Fibroblast of mammary gland (primary cell): ENCODE results near the gene FGF9.

Source experiments
- DNase-seq: peaks from one replicate; pipeline ENCODE4 v3.0.0-alpha.2; 2010; ENCODE audit warnings: low read depth
- H3K4me3 ChIP-seq: 2 replicates; pipeline ENCODE4 v1.5.1; 2011; ENCODE audit warnings: low read depth, mild to moderate bottlenecking, low read length, moderate library complexity; ENCODE audit not compliant: control insufficient read depth
- CTCF ChIP-seq: conservative IDR thresholded peaks from 2 replicates; pipeline ENCODE4 v1.5.1; 2011; ENCODE audit warnings: low read depth, low read length, inconsistent platforms; ENCODE audit not compliant: control insufficient read depth, insufficient read depth

Gene FGF9

DNA sequence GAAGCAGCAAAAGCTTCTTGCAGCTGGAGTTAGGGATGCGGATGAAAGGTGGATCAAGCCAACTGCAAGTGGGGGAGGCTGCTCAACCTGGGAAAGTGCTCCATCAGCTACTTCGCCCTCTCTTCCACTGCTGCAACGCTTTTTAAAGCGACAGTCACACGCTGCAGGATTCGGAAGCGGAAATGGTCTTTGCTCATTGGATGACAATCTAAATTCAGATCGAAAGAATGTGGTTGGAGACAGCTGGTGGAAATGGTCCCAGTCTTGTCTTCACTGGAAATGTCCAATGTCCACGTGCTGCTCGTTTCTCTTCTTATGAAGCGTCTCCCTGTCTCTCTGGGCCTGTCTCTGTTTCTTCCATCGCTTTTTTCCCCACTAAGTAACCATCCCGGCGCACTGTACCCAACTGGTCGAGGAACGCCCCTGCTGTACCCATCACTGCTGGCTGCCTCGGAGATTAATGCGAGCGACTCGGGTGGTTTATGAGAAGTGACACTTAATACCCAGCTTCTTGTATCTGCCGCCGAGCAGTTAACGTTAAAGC is 2.1 kb upstream of the FGF9 start:
- no peak for DNase-seq
- no peak for TF ChIP-seq CTCF
- no peak overlapping the region for H3K4me3 ChIP-seq

DNA sequence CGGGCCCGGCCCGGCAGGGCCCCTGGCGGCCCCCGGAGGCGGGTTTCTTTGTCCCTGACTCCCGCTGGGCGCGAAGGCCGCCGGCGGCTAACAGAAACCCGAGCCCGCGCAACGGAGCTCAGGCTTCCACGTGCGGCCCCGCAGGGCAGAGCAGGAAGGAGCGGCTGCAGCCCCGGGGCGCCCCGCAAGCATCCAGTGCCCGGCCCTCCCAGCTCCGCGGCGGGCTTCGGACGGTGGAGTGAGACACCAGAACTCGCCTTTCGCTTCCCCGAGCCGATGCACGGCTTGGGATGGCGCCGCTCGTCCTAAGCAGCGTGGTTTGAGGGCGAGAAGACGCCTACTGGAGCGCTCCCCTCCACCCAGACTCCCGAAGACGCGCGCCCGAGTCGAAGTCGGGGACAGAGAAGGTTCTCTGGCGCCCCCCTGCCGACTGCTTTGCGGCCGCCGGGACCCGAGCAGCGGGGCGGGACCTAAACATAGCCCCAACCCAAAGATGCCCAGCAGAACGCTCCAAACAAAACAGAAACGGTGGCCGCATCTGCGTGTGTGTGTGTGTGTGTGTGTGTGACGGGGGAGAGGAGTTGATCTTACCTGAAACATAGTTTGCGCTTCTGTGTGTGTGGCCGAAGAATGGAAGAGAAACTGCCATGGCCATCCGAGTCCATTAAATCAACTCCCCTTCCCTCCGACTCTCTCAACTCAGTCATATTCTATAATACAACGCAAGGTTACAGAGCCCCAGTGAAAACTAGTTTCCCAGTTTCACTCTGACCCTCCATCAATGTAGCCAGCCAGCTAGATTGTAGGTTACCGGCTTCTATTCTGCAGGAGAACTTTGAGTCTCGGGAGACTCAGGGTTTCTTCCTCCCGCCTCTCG is 629 bp upstream of the FGF9 start:
- peak; percentile 25 for DNase-seq
- no peak for TF ChIP-seq CTCF
- peak overlapping the region; percentile 22 for H3K4me3 ChIP-seq

GRCh38 chr13:21671620-21672286 is 880 bp downstream of the FGF9 start:
- H3K4me3 ChIP-seq: no peak overlapping the region
- DNase-seq: no peak

GRCh38 chr13:21672287-21672680 is 1.4 kb downstream of the FGF9 start:
- H3K4me3 ChIP-seq: no peak overlapping the region
- no peak for DNase-seq
- TF ChIP-seq CTCF: no peak

More at GRCh38 chr13:21671620-21672286, 880 bp downstream of the FGF9 start:
- no peak for TF ChIP-seq CTCF

- H3K4me3 ChIP-seq: no peak overlapping the region
- DNase-seq: no peak
- TF ChIP-seq CTCF: no peak
These were observed 2.1 kb downstream of the FGF9 start for GRCh38 chr13:21672796-21673538.

DNA sequence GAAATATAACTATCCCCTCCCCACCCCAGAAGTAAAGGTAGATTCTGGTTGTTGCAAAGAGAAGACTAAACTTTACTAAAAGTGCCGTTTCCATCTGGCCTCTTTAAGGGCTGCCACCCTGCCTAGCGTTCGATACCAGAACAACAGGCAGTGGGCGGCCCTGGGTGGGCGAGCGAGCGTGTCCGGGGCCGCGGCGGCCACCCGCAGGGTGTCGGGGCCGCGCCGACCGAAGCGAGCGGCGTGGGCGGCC is 2.6 kb downstream of the FGF9 start:
- DNase-seq: no peak
- no peak overlapping the region for H3K4me3 ChIP-seq
- TF ChIP-seq CTCF: no peak
